GM18526 (cell line): Measurements from ENCODE around the gene SNAPC4.

Experiments
- POLR2A ChIP-seq: IDR thresholded peaks from 3 replicates; pipeline ENCODE4 v1.6.1; 2011; ENCODE audit not compliant: insufficient read length; ENCODE audit errors: extremely low read depth

SNAPC4 gene

GRCh38 chr9:136438548-136439480, 38.8 kb upstream of the SNAPC4 start:
- peak; percentile 23 for TF ChIP-seq POLR2A

GRCh38 chr9:136437839-136438547, 38.0 kb upstream of the SNAPC4 start:
- no peak for TF ChIP-seq POLR2A

- TF ChIP-seq POLR2A, result no peak
Measured at GRCh38 chr9:136437430-136437829, 37.5 kb upstream of the SNAPC4 start.

DNA sequence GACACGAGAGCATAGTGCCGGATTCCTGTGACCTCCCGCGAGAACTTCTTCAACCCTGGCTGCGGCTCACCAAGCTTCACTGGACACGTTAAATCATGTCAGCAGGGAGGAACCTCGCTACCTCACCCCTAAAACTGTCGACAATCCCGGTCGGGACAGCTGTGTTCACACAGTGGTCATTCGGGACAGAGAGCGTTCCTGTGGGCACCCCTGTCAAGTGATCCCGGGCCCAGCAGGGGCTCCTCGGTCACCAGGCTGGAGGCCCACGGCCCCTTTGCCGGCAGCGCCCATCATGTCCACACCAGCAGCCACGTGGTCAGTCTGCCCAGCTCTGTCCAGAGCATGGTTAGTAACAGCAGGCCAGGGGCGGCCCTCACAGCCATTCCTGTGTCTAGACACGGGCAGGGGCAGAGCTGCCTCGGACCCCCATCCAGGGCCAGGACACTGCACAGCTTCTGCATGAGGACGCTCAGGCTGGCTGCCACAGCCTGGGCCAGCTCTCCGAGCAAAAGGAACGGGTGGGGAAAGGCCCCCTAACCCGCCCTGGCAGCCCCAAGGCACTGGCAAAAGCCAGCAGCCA, 36.2 kb upstream of the SNAPC4 start:
- no peak for TF ChIP-seq POLR2A

DNA sequence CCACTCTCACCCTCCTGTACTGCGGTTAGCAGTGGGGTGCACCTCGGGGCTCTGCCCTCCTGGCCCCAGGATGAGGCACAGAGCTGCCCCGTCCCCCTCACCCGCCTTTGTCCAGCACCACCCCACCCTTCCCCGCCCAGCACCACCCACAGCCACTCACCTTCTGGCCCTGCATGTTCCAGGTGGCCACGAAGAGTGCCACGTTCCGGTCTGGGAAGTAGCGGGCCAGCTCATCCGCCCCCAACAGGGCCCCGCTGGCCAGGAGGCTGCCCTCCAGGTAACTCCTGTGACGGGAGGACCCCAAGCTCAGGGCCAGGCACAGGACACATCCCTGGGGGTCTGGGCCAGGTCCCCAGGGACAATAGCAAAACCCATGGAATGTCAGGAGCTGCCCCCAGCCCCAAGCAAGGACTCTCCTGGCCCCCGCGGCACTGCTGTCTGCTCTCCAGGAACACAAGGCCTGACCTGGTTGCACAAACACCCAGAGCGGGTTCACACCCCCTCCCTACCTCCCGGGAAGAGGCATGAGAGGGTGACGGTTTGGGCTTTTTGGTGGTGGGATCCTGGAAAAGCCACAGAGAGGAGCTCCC, 34.7 kb upstream of the SNAPC4 start:
- TF ChIP-seq POLR2A, result no peak

DNA sequence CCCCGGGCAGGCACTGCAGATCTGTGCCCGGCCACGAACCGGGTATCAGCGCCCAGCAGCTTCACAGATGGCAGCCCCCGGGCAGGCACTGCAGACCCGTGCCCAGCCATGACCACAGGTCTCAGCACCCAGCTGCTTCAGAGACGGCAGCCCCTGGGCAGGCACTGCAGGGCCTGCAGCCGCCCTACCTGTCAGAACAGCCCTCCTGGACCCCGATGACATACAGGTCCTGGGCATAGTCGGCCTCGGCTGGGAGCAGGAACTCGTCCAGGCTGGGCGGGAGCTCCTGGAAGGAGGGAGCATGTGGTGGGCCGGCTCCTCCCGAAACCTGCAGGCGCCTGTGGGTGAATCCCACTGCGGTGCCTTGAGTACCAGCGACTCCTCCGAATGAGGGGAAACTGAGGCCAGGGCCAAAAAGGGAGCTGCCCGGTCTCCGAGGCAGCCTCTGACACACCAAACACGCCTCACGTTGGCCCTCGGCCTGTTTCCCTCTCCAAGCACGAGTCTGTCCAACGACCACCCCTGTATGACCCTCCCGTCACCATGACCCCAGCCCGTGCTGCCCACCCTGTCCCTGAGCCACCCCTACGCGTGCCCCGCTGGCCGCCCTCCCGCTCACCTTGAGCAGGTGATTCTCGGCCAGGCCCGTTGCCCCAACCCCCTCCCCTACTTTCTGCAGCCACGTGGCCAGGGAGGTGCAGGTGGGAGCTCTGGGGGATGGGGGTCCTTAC, 34.0 kb upstream of the SNAPC4 start:
- no peak for TF ChIP-seq POLR2A

DNA sequence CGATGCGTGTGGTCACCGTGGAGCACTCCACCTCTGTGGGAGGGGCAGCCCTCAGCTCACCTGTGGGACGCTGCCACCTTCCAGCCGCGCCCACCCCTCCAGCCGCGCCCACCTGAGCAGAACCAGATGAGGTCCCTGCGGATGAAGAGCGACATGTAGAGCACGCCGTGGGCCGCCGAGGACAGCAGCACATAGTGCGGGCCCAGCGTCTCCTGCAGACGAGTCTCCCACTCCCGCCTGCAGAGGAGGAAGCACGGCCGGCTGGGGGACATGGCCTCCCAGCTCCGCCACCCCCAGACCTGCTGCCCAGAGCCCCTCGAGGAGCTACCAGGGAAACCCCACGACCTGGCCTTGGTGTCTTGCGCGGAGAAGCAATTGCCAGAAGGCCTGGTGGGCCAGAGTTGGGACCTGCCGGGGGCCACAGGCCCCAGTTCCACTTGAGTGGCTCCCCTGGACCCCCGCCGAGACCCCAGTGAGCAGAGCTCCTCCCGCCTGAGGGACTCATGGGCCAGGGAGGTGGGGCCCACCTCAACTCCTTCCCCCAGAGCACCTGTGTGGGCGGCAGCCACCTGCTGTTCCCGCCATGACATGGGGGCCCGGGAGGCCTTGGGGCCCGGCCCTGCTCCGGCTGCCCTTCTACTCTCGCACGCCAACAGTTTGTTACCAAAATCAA, 33.2 kb upstream of the SNAPC4 start:
- TF ChIP-seq POLR2A, result no peak

DNA sequence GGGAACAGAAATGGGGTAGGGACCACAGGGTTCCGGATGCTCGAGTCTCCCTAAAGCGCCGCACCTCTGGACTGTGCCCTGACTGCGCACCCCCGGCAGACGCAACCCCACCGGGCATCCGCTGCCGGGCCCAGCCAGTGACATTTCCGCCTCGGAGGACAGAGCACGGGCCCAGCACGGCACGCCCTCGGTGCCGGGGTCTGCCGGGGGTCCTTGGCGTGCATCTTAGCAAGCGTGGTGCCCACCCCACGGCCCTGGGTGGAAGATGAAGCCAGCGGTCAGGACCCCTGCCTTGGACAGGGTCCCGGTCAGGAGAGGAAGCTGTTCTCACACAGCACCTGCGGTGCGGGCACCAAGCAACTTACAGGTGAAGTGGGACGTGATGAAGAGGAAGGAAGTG, 32.6 kb upstream of the SNAPC4 start:
- TF ChIP-seq POLR2A, result no peak

DNA sequence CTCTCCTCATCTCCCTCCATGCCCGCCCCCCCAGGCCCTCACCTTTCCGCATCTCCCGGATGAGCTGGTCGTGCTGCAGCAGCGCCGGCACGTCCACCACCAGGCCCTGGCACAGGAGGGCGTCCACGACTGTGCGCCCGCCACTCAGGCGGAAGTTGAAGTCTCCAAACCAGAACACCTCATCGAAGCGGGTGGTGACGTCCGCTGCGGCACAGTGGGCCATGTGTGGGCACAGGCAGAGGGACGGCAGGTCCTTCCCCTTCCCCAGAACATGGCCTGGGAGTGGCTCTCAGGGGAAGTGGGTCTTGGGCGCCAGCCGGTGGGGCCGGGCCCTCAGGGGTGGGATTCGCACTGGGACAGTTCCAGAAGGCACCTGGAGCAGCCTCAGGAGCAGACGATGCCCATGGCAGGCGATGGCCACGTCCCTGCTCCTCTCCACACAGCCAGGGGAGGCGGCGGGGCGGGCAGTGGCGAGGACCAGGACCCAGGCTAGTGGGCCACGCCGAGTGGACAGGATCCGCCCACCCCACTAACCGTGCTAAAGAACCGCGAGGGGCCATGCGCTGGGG, 31.9 kb upstream of the SNAPC4 start:
- no peak for TF ChIP-seq POLR2A

- no peak for TF ChIP-seq POLR2A
Measured at GRCh38 chr9:136430588-136431234, 30.7 kb upstream of the SNAPC4 start.

DNA sequence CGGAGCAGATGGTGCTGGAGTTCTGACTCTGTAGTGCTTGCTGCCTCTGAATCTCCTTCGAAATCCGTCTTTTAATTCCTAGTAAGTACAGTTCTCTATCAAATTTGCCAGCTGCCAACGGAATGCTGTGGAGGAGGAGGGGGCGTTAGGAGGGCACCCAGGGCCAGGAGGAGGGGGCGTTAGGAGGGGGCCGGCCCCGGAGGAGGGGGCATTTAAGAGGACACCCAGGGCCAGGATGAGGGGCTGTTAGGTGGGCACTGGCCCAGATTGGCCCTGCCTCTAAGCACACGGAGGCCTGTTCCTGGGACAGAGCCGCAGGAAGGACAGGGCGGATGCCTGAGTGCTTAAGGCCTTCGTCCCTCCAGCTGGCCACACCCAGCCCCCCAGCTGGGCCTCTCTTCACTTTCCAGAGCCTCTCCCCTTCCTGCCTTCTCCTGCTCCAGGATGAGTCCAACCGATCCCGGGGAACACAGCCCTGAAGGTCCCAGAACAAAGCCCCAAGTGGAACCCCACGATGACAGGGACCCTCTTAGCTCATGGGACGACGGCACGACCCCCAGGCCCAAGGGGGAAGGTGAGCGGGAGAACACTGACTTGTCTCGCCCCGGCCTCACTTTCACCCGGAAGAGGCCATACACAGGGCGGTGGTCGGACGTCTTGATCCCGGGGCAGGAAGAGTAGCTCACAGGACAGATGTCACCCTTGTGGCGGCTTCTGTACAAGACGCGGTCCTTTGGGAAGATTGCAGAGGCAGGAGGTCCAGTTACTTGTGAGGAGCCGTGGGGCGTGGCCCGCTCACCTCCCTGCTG, 29.9 kb upstream of the SNAPC4 start:
- TF ChIP-seq POLR2A, result no peak

DNA sequence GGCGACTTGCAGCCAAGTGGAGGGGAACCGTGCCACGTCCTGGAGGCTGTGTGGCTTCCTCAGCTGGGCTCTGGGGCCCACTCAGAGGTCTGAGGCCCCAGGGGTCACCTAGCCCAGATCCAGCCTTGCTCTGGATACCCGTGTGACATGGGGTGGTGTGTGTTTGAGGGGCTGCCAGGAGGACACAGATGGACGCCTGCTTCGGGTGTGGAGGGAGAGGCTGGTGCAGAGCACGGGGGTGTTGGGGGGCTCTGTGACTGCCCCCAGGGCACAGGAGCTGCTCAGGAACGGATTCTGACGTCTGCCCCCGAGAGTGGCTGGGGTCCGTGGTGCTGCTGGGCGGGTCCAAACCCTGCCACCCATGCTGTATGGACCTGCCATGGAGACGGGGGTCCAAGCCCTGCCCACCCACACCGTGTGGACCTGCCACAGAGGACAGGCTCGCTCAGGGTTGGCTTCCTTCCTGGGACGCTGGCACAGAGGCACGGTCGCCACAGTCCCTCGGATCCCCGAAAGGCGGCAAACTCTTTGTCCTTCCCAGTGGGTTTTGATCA, 29.2 kb upstream of the SNAPC4 start:
- TF ChIP-seq POLR2A, result no peak

- no peak for TF ChIP-seq POLR2A
Measured at GRCh38 chr9:136426787-136427186, 26.8 kb upstream of the SNAPC4 start.
